H9 (cell line): ENCODE measurements around the gene MRTFB. TPM values are rescaled to one million over a fixed set of nuclear protein-coding genes. Genes with fewer than 3 reads are reported as not detected.
A peak's percentile ranks its signal among the peaks of the same experiment; 100 is the strongest.

Experiments used
- DNase-seq: peaks from one replicate; pipeline ENCODE4 v3.0.0-alpha.2; 2017
- H2AFZ ChIP-seq: one replicate; pipeline ENCODE4 v1.6.1; 2013; ENCODE audit warnings: mild to moderate bottlenecking, low read length, control low read depth, moderate library complexity
- H2AK5ac ChIP-seq: 2 replicates; pipeline ENCODE4 v1.6.1; 2013; ENCODE audit warnings: low read length, control low read depth, mixed read lengths; ENCODE audit not compliant: insufficient read length
- H2BK120ac ChIP-seq: one replicate; pipeline ENCODE4 v1.6.1; 2013; ENCODE audit warnings: low read depth, mild to moderate bottlenecking, low read length, control low read depth, inconsistent platforms; ENCODE audit not compliant: poor library complexity, severe bottlenecking
- H2BK12ac ChIP-seq: 2 replicates; pipeline ENCODE4 v1.6.1; 2013; ENCODE audit warnings: low read length, control low read depth, mixed read lengths, low read depth; ENCODE audit not compliant: insufficient read length
- H2BK15ac ChIP-seq: 2 replicates; pipeline ENCODE4 v1.6.1; 2013; ENCODE audit warnings: low read depth, low read length, control low read depth
- H2BK20ac ChIP-seq: one replicate; pipeline ENCODE4 v1.6.1; 2013; ENCODE audit warnings: low read depth, mild to moderate bottlenecking, low read length, control low read depth, inconsistent platforms; ENCODE audit not compliant: poor library complexity, severe bottlenecking
- H2BK5ac ChIP-seq: 2 replicates; pipeline ENCODE4 v1.6.1; 2013; ENCODE audit warnings: low read length, control low read depth, mixed read lengths; ENCODE audit not compliant: insufficient read length
- H3K14ac ChIP-seq: 2 replicates; pipeline ENCODE4 v1.6.1; 2013; ENCODE audit warnings: low read length, control low read depth; ENCODE audit not compliant: insufficient read depth
- H3K18ac ChIP-seq: 2 replicates; pipeline ENCODE4 v1.6.1; 2013; ENCODE audit warnings: low read depth, mild to moderate bottlenecking, mixed read lengths, low read length, control low read depth; ENCODE audit not compliant: insufficient read length
- H3K23ac ChIP-seq: 2 replicates; pipeline ENCODE4 v1.6.1; 2013; ENCODE audit warnings: low read length, control low read depth, mixed read lengths, low read depth; ENCODE audit not compliant: insufficient read length
- H3K23me2 ChIP-seq: 2 replicates; pipeline ENCODE4 v1.6.1; 2013; ENCODE audit warnings: low read depth, mild to moderate bottlenecking, mixed read lengths, low read length, control low read depth; ENCODE audit not compliant: insufficient read length, poor library complexity, severe bottlenecking
- H3K27ac ChIP-seq: 2 replicates; pipeline ENCODE4 v1.5.1; 2013; ENCODE audit warnings: low read length, control low read depth, mixed read lengths, low read depth; ENCODE audit not compliant: insufficient read length
- H3K27me3 ChIP-seq: 2 replicates; pipeline ENCODE4 v1.6.1; 2013; ENCODE audit warnings: low read length, control low read depth, inconsistent platforms; ENCODE audit not compliant: insufficient read depth
- H3K4ac ChIP-seq: 2 replicates; pipeline ENCODE4 v1.6.1; 2013; ENCODE audit warnings: low read depth, mild to moderate bottlenecking, control low read depth, inconsistent platforms, low read length, moderate library complexity
- H3K4me1 ChIP-seq: 2 replicates; pipeline ENCODE4 v1.6.1; 2013; ENCODE audit warnings: low read length, control low read depth, inconsistent platforms; ENCODE audit not compliant: insufficient read depth
- H3K4me2 ChIP-seq: 2 replicates; pipeline ENCODE4 v1.6.1; 2013; ENCODE audit warnings: low read length, control low read depth, mixed read lengths; ENCODE audit not compliant: insufficient read length, insufficient read depth
- H3K56ac ChIP-seq: 2 replicates; pipeline ENCODE4 v1.6.1; 2013; ENCODE audit warnings: low read depth, mild to moderate bottlenecking, mixed read lengths, low read length, control low read depth; ENCODE audit not compliant: insufficient read length
- H3K79me1 ChIP-seq: 2 replicates; pipeline ENCODE4 v1.6.1; 2013; ENCODE audit warnings: low read depth, mild to moderate bottlenecking, moderate library complexity, low read length, control low read depth, inconsistent platforms; ENCODE audit not compliant: insufficient read depth, poor library complexity, severe bottlenecking
- H3K79me2 ChIP-seq: 2 replicates; pipeline ENCODE4 v1.6.1; 2013; ENCODE audit warnings: low read length, control low read depth, inconsistent platforms; ENCODE audit not compliant: insufficient read depth
- H3K9ac ChIP-seq: 2 replicates; pipeline ENCODE4 v1.6.1; 2013; ENCODE audit warnings: low read length, control low read depth, mixed read lengths; ENCODE audit not compliant: insufficient read length; ENCODE audit errors: extremely low read depth
- H3K9me3 ChIP-seq: one replicate; pipeline ENCODE4 v1.6.1; 2013; ENCODE audit warnings: low read depth, low read length, inconsistent platforms; ENCODE audit not compliant: control insufficient read depth
- H3T11ph ChIP-seq: one replicate; pipeline ENCODE4 v1.6.1; 2013; ENCODE audit warnings: mild to moderate bottlenecking, low read length, control low read depth, inconsistent platforms
- H4K20me1 ChIP-seq: one replicate; pipeline ENCODE4 v1.6.1; 2013; ENCODE audit not compliant: control insufficient read depth, insufficient read length, insufficient read depth
- H4K5ac ChIP-seq: 2 replicates; pipeline ENCODE4 v1.6.1; 2013; ENCODE audit warnings: low read depth, mild to moderate bottlenecking, mixed read lengths, low read length, control low read depth; ENCODE audit not compliant: insufficient read length
- H4K8ac ChIP-seq: replicated peaks from 2 replicates; pipeline ENCODE4 v1.6.1; 2013; ENCODE audit warnings: low read length, control low read depth, mixed read lengths, low read depth; ENCODE audit not compliant: insufficient read length
- H4K91ac ChIP-seq: 2 replicates; pipeline ENCODE4 v1.6.1; 2013; ENCODE audit warnings: low read depth, mild to moderate bottlenecking, moderate library complexity, mixed read lengths, low read length, control low read depth; ENCODE audit not compliant: insufficient read length
- H3K27ac Mint-ChIP-seq, 3 experiments: 2 replicates in 2 of 3; 3 replicates in 1 of 3; pipeline ENCODE4 v1.8.0; 2020 to 2021; ENCODE audit warnings: mixed read lengths in 3 of 3, mild to moderate bottlenecking in 1 of 3, moderate library complexity in 1 of 3
- H3K27me3 Mint-ChIP-seq: 2 replicates; pipeline ENCODE4 v1.8.0; 2021; ENCODE audit warnings: low read depth, mild to moderate bottlenecking, moderate library complexity, mixed read lengths
- H3K36me3 Mint-ChIP-seq, 3 experiments: 2 replicates in 2 of 3; 3 replicates in 1 of 3; pipeline ENCODE4 v1.8.0; 2020 to 2021; ENCODE audit warnings: low read depth in 3 of 3, mixed read lengths in 3 of 3; ENCODE audit not compliant: insufficient read depth in 1 of 3
- H3K4me1 Mint-ChIP-seq, 2 experiments: 2 replicates each; pipeline ENCODE4 v1.8.0; 2020; ENCODE audit warnings: mixed read lengths in 2 of 2
- H3K4me3 Mint-ChIP-seq, 2 experiments: 2 replicates in 1 of 2; 3 replicates in 1 of 2; pipeline ENCODE4 v1.8.0; 2020 to 2021; ENCODE audit warnings: mild to moderate bottlenecking in 2 of 2, mixed read lengths in 2 of 2, moderate library complexity in 1 of 2
- H3K9me3 Mint-ChIP-seq, 2 experiments: 2 replicates in 1 of 2; 3 replicates in 1 of 2; pipeline ENCODE4 v1.8.0; 2020; ENCODE audit warnings: mild to moderate bottlenecking in 2 of 2, mixed read lengths in 2 of 2, moderate library complexity in 1 of 2
- WGBS: extraction: QIAGEN DNeasy Blood & Tissue Kit; methylation state at CpG from one replicate; pipeline ENCODE4 v1.1.7; 2013; ENCODE audit warnings: missing lambda C conversion rate, low lambda C conversion rate, mixed read lengths; ENCODE audit not compliant: insufficient read length; ENCODE audit errors: extremely low coverage; 5-methylcytosine and 5-hydroxymethylcytosine counted together
- total RNA-seq: library from RNA; stranded (reverse); gene quantifications from 2 replicates; pipeline ENCODE4 v1.2.1, GENCODE V29; 2021
- TF ChIP-seq, protein P1 (sequence below): fragments of 200-600 bp; sonication (generic); conservative IDR thresholded peaks from 3 replicates; pipeline ENCODE4 v1.8.0; 2021; ENCODE audit warnings: antibody characterized with exemption, mild to moderate bottlenecking

The MRTFB gene
- total RNA-seq, 1 experiment from 2014 or later = 29.9 TPM

DNA sequence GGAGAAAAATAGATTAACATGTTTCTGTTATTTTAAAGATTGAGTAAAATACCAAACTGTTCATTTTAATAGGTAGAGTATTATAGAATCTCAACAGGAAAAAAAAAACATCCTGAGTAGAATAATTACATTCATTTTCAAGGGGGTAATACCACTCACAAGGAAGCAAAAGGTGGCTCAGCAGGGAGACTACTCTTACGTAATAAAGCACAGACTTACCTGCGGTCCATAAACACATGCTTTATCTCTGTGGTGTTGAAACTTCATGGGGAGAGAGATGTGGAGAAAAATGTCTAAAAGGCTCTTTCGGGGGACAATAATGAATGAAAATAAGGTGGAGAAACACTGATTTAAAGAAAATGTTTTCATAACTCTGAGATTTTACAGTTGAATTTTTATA, 171.7 kb downstream of the MRTFB start:
- no CpG with 5 or more reads among the region's 3 CpGs for WGBS
- H3K4me2 ChIP-seq = no peak overlapping the region
- no peak overlapping the region for H3K27ac ChIP-seq
- no peak overlapping the region for H4K5ac ChIP-seq
- no peaks in the 10 kb centered on the region for H3K27me3 ChIP-seq
- no peak overlapping the region for H2BK5ac ChIP-seq
- H2BK120ac ChIP-seq = no peak overlapping the region
- no peaks in the 10 kb centered on the region for H3K23me2 ChIP-seq
- Mint-ChIP-seq H3K4me1 (no peaks in the 10 kb centered on the region), H3K4me3 (no peak overlapping the region), H3K9me3 (no peaks in the 10 kb centered on the region), H3K27ac (0 out of 7 replicates have a peak overlapping the region, but pooled peaks of 1 of the 3 experiments have one; percentile 21), H3K36me3 (peaks cover 9 to 54% (median 32%) of the 10 kb centered on the region in 3 experiments; a peak in 6 of 7 replicates), H3K27me3 (no peaks in the 10 kb centered on the region)
- no peak overlapping the region for H3K18ac ChIP-seq
- no peak overlapping the region for H3K23ac ChIP-seq
- H2BK15ac ChIP-seq = no peak overlapping the region
- no peak overlapping the region for H3K4ac ChIP-seq
- no peak overlapping the region for H4K91ac ChIP-seq
- no peak overlapping the region for H3T11ph ChIP-seq
- H3K56ac ChIP-seq = no peak overlapping the region
- H2BK20ac ChIP-seq = no peak overlapping the region
- no peak overlapping the region for H2AFZ ChIP-seq
- no peak overlapping the region for H3K14ac ChIP-seq
- no peak overlapping the region for H4K8ac ChIP-seq
- H2BK12ac ChIP-seq = no peak overlapping the region
- TF ChIP-seq, protein P1, sequence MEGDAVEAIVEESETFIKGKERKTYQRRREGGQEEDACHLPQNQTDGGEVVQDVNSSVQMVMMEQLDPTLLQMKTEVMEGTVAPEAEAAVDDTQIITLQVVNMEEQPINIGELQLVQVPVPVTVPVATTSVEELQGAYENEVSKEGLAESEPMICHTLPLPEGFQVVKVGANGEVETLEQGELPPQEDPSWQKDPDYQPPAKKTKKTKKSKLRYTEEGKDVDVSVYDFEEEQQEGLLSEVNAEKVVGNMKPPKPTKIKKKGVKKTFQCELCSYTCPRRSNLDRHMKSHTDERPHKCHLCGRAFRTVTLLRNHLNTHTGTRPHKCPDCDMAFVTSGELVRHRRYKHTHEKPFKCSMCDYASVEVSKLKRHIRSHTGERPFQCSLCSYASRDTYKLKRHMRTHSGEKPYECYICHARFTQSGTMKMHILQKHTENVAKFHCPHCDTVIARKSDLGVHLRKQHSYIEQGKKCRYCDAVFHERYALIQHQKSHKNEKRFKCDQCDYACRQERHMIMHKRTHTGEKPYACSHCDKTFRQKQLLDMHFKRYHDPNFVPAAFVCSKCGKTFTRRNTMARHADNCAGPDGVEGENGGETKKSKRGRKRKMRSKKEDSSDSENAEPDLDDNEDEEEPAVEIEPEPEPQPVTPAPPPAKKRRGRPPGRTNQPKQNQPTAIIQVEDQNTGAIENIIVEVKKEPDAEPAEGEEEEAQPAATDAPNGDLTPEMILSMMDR = no peak
- H3K9me3 ChIP-seq = no peaks in the 10 kb centered on the region
- no peaks in the 10 kb centered on the region for H3K4me1 ChIP-seq
- no peak overlapping the region for H2AK5ac ChIP-seq
- DNase-seq = no peak
- no peak overlapping the region for H3K9ac ChIP-seq
- H3K79me2 ChIP-seq = no peaks in the 10 kb centered on the region
- no peaks in the 10 kb centered on the region for H3K79me1 ChIP-seq
- H4K20me1 ChIP-seq = no peaks in the 10 kb centered on the region
